ENCODE data around the gene PAQR7.

PAQR7 gene

GRCh38 chr1:25863486-25864262 lies 11.8 kb downstream of the PAQR7 start:
- DNase-seq (ENCODE audit: low read depth): no peak
- H3K4me3 ChIP-seq (replicated peaks; ENCODE audit: low read depth, low read length): no peak overlapping the region
- no peak for TF ChIP-seq CTCF (IDR thresholded peaks at IDR 0.05; ENCODE audit: low read length, missing control alignments)

GRCh38 chr1:25862785-25863485 lies 12.6 kb downstream of the PAQR7 start:
- DNase-seq (ENCODE audit: low read depth): no peak
- TF ChIP-seq CTCF (IDR thresholded peaks at IDR 0.05; ENCODE audit: low read length, missing control alignments): no peak
- H3K4me3 ChIP-seq (replicated peaks; ENCODE audit: low read depth, low read length): no peak overlapping the region

- DNase-seq (ENCODE audit: low read depth): no peak
- TF ChIP-seq CTCF (IDR thresholded peaks at IDR 0.05; ENCODE audit: low read length, missing control alignments): no peak
- H3K4me3 ChIP-seq (replicated peaks; ENCODE audit: low read depth, low read length): no peak overlapping the region
Measured at GRCh38 chr1:25861316-25862286, 13.9 kb downstream of the PAQR7 start.

GRCh38 chr1:25858906-25859789 lies 16.4 kb downstream of the PAQR7 start, which contains the start of gene AUNIP:
TSS of gene AUNIP (minus strand) at chr1:25859457. CDS start at chr1:25859357, 100 bp downstream.
- peak within 1 kb of the TSS; percentile 56 for H3K4me3 ChIP-seq (replicated peaks; ENCODE audit: low read depth, low read length)
- DNase-seq (ENCODE audit: low read depth): peak; percentile 89
- TF ChIP-seq CTCF (IDR thresholded peaks at IDR 0.05; ENCODE audit: low read length, missing control alignments): no peak

GRCh38 chr1:25858494-25858893 lies 17.0 kb downstream of the PAQR7 start:
- H3K4me3 ChIP-seq (replicated peaks; ENCODE audit: low read depth, low read length): peak overlapping the region; percentile 56
- no peak for DNase-seq (ENCODE audit: low read depth)
- no peak for TF ChIP-seq CTCF (IDR thresholded peaks at IDR 0.05; ENCODE audit: low read length, missing control alignments)

GRCh38 chr1:25856856-25857255 lies 18.7 kb downstream of the PAQR7 start:
- no peak for TF ChIP-seq CTCF (IDR thresholded peaks at IDR 0.05; ENCODE audit: low read length, missing control alignments)
- no peak overlapping the region for H3K4me3 ChIP-seq (replicated peaks; ENCODE audit: low read depth, low read length)
- no peak for DNase-seq (ENCODE audit: low read depth)
